Right lobe of liver (tissue), 6 donors: ENCODE data around the gene ADGRL2. TPM values are rescaled to one million over a fixed set of nuclear protein-coding genes. Genes with fewer than 3 reads are reported as not detected.

Experiments
- ATAC-seq, 4 donors: fragments of 200-7000 bp; cut with Tn5 transposase; one replicate each; pipeline ENCODE4 v1.9.1; 2020; ENCODE audit warnings: mild to moderate bottlenecking in 4 of 4, moderate library complexity in 4 of 4
- DNase-seq, 3 donors: peaks; one replicate each; pipeline ENCODE4 v3.0.0-alpha.2; 2020
- H3K27ac ChIP-seq, 3 donors: fragments of 200-600 bp; one replicate each; pipeline ENCODE4 v1.8.0; 2022
- H3K27me3 ChIP-seq, 2 donors: fragments of 200-600 bp; one replicate each; pipeline ENCODE4 v1.8.0; 2022
- H3K36me3 ChIP-seq, 4 donors: fragments of 200-600 bp; sonication (generic) in 1 of 4; one replicate each; pipeline versions ENCODE4 v1.5.1 to v1.8.0; 2017 to 2022; ENCODE audit warnings: control low read depth in 1 of 4
- H3K4me1 ChIP-seq, 4 donors: fragments of 200-600 bp; sonication (generic) in 1 of 4; one replicate each; pipeline versions ENCODE4 v1.5.1 to v1.8.0; 2017 to 2022; ENCODE audit warnings: control low read depth in 1 of 4
- H3K4me3 ChIP-seq, 3 donors: fragments of 200-600 bp; one replicate each; pipeline ENCODE4 v1.8.0; 2022
- H3K9me3 ChIP-seq, 4 donors: fragments of 200-600 bp; sonication (generic) in 1 of 4; one replicate each; pipeline versions ENCODE4 v1.5.1 to v1.8.0; 2017 to 2022; ENCODE audit warnings: control low read depth in 1 of 4
- CTCF ChIP-seq, 4 donors: fragments of 200-600 bp in 3 of 4; fragments of 450-650 bp in 1 of 4; IDR thresholded peaks; one replicate each; pipeline versions ENCODE4 v1.5.1 to v1.8.0; 2016 to 2022; ENCODE audit warnings: antibody characterized with exemption in 4 of 4, mild to moderate bottlenecking in 2 of 4
- POLR2A ChIP-seq: fragments of 450-650 bp; IDR thresholded peaks from one replicate; pipeline ENCODE4 v1.6.1; 2017; ENCODE audit warnings: antibody characterized with exemption, mild to moderate bottlenecking
- WGBS: methylation state at CpG from one replicate; pipeline ENCODE4 v1.1.6; 2018; ENCODE audit warnings: low coverage, low lambda C conversion rate; ENCODE audit not compliant: insufficient coverage; ENCODE audit errors: missing lambda C conversion rate; 5-methylcytosine and 5-hydroxymethylcytosine counted together
- intact Hi-C, 2 donors: fragments of 100-400 bp; cut with DNase I; formaldehyde crosslinking; loops; one replicate each; pipeline versions ENCODE4 v1.11.2 to v1.14.1; 2022
- total RNA-seq, 6 experiments: library from RNA; depleted of rRNA in 2 of 6; stranded (reverse); fragments of >200 nt in 2 of 6; fragmentation: NEBNext Ultra II Directional in 3 of 6; extraction: Animal tissue kit (Norgen Biotek cat#: 25700) in 3 of 6; gene quantifications; one replicate each; pipeline versions ENCODE4 v1.1.0 to v1.2.4, GENCODE V29; 2016 to 2023
- donor health status: DM: no; HTN: yes; CAD: no.
- donor health status: DM: no; HTN: no; CAD: no.
- donor health status: DM: no; HTN: no; CAD: no.
- donor health status: DM: no; HTN: yes; CAD: no.
- donor health status: DM: no; HTN: yes; CAD: no.

The ADGRL2 gene
- total RNA-seq, 6 experiments from 2014 or later = 38.0 to 72.3 (median 51.2) TPM

DNA sequence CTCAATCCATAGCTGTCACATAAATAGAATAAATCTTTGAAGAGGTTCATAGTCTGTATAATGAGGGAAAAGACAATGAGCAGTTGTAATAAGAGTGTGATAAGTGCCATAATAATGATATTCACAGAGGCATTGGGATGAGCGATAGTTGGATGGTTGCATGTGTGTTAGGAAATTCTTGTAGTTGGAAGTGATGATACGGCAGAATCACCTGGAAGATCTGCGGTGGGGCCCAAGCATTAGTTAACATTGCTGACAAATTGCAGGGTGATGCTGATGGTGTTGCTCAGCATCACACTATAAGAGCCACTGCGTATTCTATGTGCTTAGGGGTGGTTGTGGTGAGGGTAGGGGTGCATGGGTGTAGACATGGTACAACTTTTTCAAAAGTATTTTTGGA, 41.1 kb downstream of the ADGRL2 start:
- no peaks in the 10 kb centered on the region for H3K27me3 ChIP-seq
- DNase-seq (no peak), ATAC-seq (no peak)
- TF ChIP-seq CTCF (IDR thresholded peaks at IDR 0.05) (no peak), POLR2A (no peak)
- no peaks in the 10 kb centered on the region for H3K9me3 ChIP-seq
- intact Hi-C loops = no loop called here
- no peak overlapping the region for H3K4me3 ChIP-seq
- H3K36me3 ChIP-seq = no peaks in the 10 kb centered on the region
- peaks cover 0 to 7% (median 0%) of the 10 kb centered on the region in 4 donors for H3K4me1 ChIP-seq
- no peak overlapping the region for H3K27ac ChIP-seq
- WGBS = 67% methylated on average over 4 of the region's 4 CpGs

- no peak overlapping the region for H3K27ac ChIP-seq
- no peak for DNase-seq
- H3K36me3 ChIP-seq = no peaks in the 10 kb centered on the region
- no peak for ATAC-seq
- TF ChIP-seq CTCF (IDR thresholded peaks at IDR 0.05) (no peak), POLR2A (no peak)
- peaks cover 0 to 8% (median 0%) of the 10 kb centered on the region in 4 donors for H3K4me1 ChIP-seq
- intact Hi-C loops = no loop called here
- no peaks in the 10 kb centered on the region for H3K27me3 ChIP-seq
- H3K9me3 ChIP-seq = no peaks in the 10 kb centered on the region
- H3K4me3 ChIP-seq = no peak overlapping the region
- 81% methylated on average over 2 of the region's 2 CpGs for WGBS
These were observed 43.7 kb downstream of the ADGRL2 start for GRCh38 chr1:81844477-81844876.

DNA sequence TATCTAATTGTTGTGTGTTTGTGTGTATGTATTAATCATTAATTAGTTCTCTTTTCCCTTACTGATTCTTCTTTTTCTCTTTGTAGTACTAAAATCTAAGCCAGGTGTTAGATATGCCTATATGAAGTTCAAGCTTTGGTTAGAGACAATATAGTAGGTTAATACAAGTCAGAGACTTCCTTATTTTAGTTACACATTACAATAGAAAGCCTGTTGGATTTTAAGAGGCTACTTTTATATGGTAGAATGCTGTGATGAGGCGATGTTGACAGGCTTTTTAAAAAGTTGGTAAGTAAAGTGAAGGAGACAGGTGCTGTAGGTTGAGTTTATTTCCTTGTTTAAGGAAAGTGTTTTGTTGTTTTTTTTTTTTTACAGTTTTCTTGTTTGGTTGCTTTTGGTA, 45.9 kb downstream of the ADGRL2 start:
- 86% methylated on average over 1 of the region's 1 CpG for WGBS
- Histone ChIP-seq H3K27me3 (no peaks in the 10 kb centered on the region), H3K36me3 (no peaks in the 10 kb centered on the region), H3K27ac (no peak overlapping the region), H3K4me3 (no peak overlapping the region), H3K4me1 (peaks cover 0 to 8% (median 0%) of the 10 kb centered on the region in 4 donors), H3K9me3 (no peaks in the 10 kb centered on the region)
- intact Hi-C loops = no loop called here
- TF ChIP-seq CTCF (IDR thresholded peaks at IDR 0.05) = no peak
- no peak for TF ChIP-seq POLR2A
- no peak for ATAC-seq
- no peak for DNase-seq

DNA sequence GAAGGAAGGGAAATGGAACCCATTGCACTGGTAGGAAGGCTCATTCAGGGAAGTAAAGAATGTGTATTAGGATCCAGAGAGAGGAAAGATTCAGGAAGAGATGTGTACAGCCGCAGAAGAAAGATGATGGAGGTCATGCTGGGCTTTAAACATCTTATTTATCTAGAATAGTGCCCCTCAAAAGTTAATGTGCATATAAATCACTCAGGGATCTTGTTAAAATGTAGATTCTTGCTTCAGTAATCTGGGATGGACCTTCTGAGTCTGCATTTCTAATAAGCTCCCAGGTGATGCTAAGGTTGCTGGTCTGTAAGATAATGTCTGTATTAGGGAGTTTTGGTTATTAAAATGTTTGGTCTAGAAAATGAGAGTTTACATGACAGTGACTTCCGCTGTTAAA, 46.3 kb downstream of the ADGRL2 start:
- no peak for ATAC-seq

More for the DNA sequence above, 46.3 kb downstream of the ADGRL2 start:
- Histone ChIP-seq H3K4me1 (peaks cover 0 to 8% (median 0%) of the 10 kb centered on the region in 4 donors), H3K9me3 (no peaks in the 10 kb centered on the region), H3K27ac (no peak overlapping the region), H3K27me3 (no peaks in the 10 kb centered on the region), H3K4me3 (no peak overlapping the region), H3K36me3 (no peaks in the 10 kb centered on the region)
- intact Hi-C loops = no loop called here
- TF ChIP-seq CTCF (IDR thresholded peaks at IDR 0.05) (no peak), POLR2A (no peak)
- DNase-seq = no peak
- 88% methylated on average over 2 of the region's 2 CpGs for WGBS
